Activated CD8-positive, alpha-beta memory T cell treated with anti-CD3 and anti-CD28 coated beads, Interleukin-2, amount 50 U/mL, for 48 hours (primary cell): Measurements from ENCODE around the gene BLOC1S3.

ENCODE experiments used
- DNase-seq: peaks from one replicate; pipeline ENCODE4 v3.0.0-alpha.2; 2020

Gene BLOC1S3, protein sequence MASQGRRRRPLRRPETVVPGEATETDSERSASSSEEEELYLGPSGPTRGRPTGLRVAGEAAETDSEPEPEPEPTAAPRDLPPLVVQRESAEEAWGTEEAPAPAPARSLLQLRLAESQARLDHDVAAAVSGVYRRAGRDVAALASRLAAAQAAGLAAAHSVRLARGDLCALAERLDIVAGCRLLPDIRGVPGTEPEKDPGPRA

DNA sequence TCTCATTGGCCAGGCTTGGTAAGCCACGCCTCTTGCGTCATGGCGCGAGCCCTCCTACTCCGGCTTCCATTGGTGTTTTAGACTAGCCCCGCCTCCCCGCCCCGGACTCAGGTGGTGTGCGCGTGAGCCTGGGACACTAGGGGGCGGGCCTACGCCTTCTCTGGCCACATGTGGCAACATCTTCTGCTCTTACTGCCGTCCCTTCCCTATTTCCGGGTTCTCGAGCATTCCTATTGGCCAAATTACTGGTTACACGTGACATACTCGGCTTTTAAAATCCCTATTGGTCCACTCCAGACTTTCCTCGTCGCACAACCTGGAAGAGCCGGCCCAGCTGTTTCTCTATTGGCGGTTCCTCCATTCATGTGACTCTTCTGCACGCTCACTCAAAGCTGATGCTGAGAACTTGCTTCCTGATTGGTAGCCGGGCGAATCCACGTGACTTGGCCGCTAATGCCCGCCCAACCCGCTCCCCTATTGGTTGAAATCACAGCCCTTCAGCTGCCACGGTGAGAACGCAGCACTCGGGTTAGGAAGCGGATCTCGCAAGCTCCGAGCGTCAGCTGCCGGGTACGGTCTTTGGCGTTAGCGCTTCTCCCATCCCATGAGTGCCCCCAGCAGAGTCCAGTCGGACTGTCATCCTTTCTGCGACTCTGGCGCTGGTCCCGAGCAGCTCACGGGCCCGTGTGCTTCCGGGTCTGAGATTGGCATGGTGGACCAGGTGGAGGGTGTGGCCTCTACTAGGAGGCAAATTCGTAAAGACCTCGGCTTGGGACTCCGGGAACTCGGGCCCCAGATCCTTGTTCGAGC is at the start of gene BLOC1S3:
Gene BLOC1S3, plus strand, starts transcription at position 523 of the 810 bp plus-strand sequence. CDS start 513 bp downstream, outside the sequence.
- peak; percentile 99 for DNase-seq

DNA sequence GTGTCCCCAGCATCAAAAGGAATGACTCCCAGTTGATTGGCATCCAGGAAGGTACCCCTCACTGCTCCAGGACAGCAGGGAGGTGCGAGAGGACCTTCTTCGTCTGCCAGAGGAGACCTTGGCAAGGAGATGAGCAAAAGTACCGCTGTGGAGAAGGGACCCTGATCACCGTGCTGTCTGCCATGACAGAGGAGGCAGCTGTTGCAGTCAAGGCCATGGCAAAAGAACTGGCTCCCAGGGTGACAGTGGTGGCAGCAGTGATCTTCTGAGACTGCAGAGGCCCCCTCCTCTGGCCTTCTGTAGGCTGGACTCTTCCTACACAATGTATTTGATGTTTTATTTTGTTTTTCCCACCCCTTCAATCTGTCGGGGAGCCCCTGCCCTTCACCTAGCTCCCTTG is 49.8 kb upstream of the BLOC1S3 start:
- no peak for DNase-seq

DNA sequence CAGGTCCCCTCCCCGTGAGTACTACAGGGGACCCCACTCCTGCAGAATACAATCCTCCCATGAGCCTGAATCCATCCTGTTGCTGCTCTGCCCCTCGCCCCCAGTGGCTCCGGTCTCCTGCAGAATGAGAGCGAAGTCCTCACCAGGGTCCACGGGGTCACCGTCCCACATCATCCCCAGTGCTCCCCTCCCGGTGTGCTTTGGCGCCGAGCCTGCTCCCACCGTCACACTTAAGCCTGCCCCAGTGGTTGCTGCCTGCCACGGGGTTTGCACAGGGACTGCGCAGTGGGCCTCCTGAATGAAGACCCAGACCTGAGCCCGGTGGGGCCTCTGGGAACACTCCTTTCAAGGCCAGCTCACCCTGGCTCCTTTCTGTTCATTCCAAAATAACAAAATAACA is 48.3 kb upstream of the BLOC1S3 start:
- no peak for DNase-seq

DNA sequence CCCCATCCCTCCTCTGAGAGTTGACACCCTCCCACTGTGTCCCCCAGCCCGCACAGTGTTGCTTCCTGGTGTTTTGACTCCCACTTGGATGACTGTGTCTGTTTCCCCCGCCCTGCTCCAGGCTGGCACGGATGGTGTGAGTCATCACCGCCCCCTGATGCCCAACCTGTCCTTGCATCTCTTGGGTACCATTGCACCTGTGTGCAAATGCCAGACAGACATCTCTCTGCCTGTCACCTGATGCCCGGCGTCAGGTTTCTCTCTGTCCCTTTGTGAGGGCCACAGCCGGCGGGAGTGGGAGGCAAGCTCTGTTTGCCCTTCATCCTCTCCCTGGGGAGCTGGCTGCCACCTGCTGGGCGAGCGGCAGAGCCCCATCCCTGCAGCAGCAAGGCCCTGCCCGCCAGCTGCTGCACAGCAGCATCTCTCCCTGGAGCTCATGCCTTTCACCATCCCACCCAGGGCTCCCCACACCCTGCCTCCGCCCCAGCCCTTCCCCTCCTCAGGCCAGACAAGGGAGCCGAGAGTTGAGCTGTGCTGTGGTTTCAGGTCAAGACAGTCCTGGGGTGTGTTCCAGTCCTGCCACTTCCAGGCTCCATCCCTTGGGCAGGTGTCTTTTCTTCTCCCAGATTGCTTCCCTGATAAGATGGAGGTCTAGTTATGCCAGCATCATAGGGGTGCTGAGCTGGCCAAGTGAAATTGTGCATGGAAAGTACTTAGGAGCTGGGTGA is 47.5 kb upstream of the BLOC1S3 start:
- no peak for DNase-seq

DNA sequence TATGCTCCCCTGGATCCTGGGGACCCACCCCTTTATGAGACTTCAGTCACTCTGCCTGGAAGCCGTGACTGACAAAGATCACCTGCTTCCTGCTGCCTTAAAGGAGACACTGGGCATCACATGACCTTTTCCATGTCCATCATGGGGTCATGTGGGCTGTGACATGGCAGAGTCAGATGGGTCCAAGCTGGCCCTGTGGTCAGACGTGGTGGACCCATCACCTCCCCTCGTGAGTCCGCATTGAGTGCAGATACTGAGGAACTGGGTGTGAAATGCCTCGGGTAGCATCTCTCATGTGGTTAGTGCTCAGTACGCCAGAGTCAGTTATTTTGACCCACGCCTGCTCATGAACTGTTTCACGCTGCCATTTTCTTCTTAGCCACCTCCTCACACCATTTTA is 44.9 kb upstream of the BLOC1S3 start:
- no peak for DNase-seq

DNA sequence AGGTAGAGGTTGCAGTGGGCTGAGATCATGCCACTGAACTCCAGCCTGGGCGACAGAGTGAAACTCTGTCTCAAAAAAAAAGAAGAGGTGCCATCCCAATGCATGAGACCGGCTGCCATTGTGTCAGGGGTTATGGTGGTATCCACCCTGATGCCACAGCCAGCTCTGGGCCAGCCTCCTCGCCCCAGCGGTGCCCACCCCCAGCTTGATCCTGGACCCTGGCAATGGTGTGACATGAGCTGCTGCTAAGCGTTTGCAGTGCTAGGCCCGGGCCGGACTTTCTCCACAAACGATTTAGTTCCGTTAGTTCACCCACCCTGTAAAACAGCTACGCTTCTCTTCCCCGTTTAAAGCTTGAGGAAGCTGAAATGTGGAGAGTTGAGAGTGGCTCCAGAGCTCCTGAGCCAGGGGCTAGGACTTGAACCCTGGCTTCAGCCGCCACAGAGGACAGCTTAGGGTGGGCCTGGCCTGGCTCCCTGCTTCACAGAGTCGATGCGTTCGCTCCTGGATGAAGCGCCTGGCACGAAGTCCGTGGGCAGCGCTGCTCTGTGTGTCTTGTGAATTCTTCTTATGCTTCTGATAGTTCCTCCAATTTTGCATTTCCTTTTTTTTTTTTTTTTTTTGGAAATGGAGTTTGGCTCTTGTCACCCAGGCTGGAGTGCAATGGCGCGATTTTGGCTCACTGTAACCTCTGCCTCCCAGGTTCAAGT is 43.3 kb upstream of the BLOC1S3 start:
- DNase-seq, result no peak

DNA sequence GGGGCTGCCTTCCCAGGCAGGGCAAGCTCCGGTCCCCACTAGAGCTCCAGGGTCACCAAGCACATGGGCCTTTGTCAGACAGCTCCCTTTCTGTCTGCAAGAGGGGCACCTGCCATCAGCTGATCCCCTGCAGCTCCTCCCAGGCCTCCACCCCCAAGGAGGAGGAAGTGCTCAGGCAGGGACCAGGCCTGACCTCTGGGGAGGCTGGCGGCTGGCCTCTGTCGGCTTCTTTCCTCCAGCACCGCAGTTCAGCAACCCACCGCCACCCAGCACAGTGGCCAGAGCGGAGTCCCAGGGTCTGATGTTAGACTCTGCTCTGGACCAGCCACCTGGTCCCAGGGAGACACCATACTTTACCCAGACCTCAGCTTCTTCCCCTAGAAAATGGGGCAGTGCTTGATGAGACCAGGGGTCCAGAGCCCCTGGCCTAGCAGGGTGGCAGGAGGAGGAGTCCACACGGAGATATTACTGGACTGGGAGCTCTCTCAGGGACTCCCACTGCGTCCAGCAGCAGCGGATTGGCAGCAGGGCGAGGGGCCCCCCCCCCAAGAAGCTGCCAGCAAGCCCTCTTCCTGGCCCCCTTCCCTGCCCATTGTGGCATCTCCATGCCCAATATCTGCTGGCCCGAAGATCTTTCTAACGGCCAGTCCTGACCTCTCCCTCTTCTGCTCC is 41.9 kb upstream of the BLOC1S3 start:
- no peak for DNase-seq

DNA sequence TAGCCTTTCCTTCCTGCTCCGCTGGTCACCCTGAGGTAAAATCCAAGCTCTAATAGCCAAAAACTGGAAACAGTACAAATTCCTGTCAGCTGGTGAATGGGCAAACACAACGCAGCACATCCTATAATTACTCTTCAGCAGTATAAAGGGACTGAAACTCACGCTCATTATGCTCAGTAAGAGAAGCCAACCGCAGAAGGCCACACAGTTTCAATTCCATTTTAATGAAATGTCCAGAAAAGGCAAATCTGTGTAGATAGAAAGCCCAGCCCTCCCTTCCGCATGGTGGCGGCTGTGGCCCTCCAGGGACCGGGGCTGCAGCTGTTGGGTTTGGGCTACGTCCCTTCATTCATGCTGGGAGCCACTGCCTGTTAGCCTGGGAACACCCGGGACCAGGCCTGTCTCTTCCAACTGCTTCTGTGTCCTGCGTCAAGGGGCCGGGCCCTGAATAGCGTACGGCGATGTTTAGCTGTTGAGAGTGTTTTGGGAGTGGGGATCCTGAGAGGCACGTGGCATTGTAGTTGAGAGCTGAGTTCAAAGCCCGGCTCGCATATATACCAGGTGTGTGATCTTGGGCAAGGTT is 41.3 kb upstream of the BLOC1S3 start:
- DNase-seq, result no peak

DNA sequence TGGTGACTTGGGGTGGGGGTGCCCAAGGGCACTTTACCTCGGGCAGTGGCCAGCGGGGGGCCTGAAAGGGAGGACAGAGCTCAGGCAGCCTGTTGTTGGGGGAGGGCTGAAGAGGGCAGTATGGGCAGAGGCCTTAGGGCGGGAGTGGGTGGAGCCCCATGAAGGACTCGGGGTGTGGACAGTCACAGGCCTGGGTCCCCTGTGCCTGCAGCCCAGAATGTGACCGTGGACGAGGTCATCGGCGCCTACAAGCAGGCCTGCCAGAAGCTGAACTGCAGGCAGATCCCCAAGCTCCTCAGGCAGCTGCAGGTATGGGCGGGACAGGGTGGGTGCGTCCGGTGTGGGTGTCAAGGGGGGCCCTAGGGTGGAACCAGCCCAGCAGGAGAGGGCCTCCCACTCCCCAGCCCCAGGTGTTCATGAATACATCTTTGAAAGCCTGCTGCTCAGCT is 40.3 kb upstream of the BLOC1S3 start:
- no peak for DNase-seq

DNA sequence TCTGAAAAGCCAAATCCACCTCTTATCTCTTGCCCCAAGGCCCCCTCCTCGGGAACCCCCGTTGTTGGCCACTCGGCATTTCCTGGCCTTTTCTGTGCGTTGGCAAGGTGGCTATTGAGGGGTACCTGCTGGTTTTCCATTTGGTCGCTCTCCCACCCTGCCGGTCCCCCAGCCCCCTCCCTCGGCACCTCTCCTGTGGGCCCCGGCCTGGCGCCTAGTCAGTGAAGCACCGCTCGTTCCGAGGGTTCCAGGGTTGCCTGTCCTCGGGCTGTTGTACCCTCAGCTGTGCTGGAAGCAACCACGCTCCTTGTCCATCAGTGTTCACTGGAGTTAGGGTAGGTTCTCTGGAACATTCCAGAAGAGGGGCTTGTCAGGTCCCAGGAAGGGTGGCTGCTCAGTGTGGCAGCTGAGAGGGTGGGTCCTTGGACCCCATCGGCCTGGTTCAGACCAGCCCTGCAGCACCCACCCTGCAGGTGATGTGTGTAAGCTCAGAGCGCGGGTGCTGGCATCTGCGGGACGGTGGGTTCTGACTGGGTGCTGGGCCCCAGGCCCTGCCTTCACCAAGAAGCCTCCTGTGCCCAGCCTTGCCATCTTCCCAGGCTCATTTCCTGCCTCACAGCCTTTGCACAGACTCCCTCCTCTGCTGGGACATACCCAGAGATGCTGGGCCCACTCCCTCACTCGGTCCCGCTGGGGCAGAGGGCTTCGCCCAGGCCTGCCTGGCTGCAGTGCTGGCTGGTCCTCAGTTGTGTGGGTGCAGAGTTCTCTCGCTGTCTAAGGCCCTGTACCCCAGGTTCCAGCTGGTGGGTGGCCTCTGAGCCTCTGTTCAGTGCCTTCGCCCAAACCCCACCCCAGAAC is 39.1 kb upstream of the BLOC1S3 start:
- DNase-seq, result no peak

DNA sequence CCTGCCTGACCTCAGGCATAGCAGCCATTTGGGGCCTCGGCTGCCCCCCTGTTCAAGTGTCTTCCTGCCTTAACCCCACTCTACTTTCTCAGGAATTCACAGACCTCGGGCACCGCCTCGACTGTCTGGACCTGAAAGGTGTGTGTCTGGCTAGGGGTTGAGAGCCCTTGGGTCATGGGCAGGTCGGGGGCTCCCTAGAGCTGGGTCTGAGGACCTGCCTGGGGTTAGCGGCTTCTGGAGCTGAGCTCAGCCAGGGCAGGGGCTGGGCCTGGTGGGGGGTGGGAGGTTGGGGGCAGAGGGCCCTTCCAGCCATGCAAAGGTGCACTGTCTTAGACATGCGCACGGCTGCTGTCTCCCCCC is 38.5 kb upstream of the BLOC1S3 start:
- no peak for DNase-seq

DNA sequence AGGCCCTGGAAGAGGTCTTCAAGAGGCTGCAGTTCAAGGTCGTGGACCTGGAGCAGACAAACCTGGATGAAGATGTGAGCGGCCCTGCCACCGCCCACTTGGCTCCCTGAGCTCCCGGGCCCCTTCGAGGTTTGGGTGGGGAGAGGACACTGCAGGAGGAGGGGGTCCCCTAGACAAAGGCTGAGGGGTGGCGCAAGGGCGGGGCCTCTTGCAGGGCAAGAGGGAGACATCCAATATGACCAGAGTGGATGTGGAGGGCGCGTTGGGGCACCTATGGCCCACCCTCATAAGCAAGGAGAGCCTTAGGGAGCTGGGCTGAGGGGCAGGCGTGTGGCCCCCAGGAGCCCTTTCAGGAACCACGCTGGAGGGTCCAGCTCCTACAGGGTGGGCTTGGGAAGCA is 38.1 kb upstream of the BLOC1S3 start:
- no peak for DNase-seq

DNA sequence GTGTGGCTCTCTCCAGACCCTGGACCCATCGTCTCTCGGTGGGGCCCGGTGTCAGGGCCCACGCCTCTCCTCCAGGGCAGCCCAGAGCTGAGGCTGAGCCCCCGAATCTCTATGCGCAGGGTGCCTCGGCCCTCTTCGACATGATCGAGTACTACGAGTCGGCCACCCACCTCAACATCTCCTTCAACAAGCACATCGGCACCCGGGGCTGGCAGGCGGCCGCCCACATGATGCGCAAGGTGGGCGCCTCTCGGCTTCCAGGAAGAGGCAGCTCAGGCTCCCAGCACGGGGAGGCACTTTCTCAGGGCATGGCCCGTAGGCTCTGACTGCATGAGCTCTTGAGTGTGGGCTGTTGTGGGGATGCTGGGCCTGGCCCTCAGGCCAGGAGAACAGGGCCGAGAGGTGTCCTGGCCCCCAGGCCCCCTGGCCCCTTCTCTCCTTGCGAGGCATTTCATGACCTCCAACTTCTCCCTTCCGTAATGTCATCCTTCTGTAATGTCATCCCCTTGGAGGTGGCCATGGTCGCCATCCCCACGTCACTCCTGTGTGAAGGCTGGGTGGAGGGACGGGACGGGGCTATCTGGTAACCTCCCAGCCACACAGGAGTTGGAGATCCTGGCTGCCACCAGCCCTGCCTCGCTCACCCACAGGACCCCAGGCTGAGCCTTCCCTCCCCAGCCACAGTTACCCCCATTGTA is 37.2 kb upstream of the BLOC1S3 start:
- DNase-seq, result no peak

DNA sequence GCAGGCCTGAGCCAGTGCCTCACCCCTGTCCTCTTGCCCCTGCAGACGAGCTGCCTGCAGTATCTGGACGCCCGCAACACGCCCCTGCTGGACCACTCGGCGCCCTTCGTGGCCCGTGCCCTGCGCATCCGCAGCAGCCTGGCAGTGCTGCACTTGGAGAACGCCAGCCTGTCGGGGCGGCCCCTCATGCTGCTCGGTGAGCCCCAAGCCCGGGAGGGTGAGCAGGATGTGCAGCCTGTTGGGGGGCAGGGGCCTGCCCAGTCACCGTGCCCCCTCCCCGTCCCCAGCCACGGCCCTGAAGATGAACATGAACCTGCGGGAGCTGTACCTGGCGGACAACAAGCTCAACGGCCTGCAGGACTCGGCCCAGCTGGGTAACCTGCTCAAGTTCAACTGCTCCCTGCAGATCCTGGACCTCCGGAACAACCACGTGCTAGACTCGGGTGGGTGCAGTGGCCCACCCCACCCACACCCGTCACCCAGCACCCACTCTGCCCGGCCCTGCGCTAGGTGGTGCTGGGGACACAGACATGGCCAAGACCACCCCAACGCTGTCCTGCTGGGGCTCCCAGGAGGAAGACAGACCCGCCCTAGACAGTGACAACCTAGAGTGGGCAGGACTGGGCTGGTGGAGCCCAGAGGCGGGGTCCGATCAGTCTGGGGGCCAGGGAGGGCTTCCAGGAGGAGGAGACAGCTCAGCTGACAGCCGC is 36.4 kb upstream of the BLOC1S3 start:
- no peak for DNase-seq

DNA sequence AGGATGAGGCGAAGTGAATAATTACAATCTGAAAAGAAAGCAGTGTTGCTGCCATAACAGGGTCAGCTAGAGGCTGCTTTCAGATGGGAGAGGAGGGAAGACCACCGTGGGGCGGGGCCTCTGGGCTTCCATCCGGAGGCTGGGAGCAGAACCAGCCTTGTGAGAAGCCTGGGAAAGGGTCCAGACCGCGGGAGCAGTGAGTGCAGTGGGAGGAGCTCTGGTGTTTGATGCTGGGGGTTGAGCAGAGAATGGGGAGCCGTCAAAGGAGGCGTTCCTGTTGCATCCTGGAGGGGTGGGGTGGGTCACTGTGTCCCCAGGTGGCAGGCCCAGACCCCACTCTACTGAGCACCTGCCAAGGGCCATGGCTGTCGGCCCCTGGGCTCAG is 35.9 kb upstream of the BLOC1S3 start:
- no peak for DNase-seq

DNA sequence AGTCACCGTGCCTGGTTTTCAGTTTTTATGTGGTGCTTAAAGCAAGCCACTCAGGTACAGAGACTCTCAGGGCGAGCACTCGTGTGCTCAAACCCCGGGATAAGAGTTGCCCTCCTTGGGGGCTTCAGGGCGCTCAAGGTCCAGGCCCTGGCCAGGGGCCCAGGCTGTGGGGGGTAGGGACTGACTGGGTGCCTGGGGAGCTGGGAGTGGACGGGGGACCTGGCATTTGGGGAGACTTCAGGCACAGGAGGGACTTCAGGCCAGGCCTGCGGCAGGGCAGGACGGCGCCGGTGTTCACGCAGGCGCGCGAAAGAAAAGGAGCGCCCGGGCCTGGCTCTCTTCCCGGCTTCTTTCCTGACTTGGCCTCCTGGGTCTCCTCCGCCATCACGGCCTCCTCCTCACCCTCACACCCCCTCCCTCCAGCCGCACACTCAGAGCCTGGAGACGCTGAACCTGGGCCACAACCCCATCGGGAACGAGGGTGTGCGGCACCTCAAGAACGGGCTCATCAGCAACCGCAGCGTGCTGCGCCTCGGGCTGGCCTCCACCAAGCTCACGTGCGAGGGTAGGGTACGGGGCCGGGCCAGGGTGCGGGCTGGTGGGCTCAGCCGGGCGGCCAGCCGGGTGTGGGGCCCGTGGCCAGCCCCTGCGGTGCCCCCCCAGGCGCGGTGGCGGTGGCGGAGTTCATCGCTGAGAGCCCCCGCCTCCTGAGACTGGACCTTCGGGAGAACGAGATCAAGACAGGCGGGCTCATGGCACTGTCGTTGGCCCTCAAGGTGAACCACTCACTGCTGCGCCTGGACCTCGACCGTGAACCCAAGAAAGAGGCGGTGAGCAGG is 33.9 kb upstream of the BLOC1S3 start:
- no peak for DNase-seq

DNA sequence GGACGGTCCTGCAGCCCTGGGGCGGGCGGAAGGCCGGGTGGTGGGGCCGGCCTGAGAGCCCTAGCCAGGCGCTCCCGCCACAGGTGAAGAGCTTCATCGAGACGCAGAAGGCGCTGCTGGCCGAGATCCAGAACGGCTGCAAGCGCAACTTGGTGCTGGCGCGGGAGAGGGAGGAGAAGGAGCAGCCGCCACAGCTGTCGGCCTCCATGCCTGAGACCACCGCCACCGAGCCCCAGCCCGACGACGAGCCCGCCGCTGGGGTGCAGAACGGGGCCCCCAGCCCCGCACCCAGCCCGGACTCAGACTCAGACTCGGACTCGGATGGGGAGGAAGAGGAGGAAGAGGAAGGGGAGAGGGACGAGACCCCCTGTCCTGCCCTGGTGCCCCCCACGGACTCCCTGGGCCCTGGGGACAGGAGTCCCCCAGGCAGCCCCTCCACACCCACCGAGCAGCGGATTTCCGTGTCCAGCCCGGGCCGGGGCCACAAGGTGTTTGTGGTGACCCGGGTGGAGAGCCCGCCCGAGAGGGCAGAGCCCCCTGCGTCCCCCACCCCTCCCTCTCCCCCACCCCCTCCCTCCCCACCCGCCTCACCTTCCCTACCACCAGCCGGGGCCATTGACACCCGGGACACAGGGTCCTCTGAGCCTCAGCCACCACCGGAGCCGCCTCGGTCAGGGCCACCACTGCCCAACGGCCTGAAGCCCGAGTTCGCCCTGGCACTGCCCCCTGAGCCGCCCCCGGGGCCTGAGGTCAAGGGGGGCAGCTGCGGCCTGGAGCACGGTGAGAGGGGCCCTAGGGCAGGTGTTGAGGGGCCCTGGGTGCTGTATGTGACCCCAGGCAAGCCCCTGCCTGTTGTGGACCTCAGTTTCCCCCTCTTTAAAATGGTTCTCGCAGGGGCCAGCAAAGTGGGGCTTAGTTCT is 33.1 kb upstream of the BLOC1S3 start:
- no peak for DNase-seq

DNA sequence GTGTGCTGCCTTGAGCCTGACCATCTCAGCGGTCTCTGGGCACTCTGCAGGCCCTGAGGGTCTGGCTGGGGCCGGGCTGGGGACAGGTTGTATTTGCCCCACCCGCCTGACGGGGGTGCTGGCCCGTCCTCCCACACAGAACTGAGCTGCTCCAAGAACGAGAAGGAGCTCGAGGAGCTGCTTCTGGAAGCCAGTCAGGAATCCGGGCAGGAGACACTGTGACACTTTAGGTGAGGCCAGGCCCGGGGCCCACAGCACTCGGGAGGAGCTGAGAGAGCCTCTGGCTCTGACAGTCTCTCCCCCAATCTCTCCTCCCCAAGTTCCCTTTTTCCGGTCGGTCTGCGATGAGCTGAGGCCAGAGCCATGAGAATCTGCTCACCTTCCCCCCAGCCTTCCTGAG is 32.3 kb upstream of the BLOC1S3 start:
- no peak for DNase-seq
